HG02840 (cell line): Measurements from ENCODE around the gene AP1G2.
"Not testable (repeated sequence)": the region's sequence is repeated elsewhere in the genome, so short reads cannot be mapped to it uniquely, and the experiment has no call there.

Experiments used
- ATAC-seq: cut with Tn5 transposase; IDR thresholded peaks from one replicate; pipeline ENCODE4 v1.9.1; 2021; ENCODE audit warnings: mild to moderate bottlenecking, moderate library complexity, moderate number of reproducible peaks; ENCODE audit not compliant: unreplicated experiment, low FRiP score

The AP1G2 gene, protein sequence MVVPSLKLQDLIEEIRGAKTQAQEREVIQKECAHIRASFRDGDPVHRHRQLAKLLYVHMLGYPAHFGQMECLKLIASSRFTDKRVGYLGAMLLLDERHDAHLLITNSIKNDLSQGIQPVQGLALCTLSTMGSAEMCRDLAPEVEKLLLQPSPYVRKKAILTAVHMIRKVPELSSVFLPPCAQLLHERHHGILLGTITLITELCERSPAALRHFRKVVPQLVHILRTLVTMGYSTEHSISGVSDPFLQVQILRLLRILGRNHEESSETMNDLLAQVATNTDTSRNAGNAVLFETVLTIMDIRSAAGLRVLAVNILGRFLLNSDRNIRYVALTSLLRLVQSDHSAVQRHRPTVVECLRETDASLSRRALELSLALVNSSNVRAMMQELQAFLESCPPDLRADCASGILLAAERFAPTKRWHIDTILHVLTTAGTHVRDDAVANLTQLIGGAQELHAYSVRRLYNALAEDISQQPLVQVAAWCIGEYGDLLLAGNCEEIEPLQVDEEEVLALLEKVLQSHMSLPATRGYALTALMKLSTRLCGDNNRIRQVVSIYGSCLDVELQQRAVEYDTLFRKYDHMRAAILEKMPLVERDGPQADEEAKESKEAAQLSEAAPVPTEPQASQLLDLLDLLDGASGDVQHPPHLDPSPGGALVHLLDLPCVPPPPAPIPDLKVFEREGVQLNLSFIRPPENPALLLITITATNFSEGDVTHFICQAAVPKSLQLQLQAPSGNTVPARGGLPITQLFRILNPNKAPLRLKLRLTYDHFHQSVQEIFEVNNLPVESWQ

DNA sequence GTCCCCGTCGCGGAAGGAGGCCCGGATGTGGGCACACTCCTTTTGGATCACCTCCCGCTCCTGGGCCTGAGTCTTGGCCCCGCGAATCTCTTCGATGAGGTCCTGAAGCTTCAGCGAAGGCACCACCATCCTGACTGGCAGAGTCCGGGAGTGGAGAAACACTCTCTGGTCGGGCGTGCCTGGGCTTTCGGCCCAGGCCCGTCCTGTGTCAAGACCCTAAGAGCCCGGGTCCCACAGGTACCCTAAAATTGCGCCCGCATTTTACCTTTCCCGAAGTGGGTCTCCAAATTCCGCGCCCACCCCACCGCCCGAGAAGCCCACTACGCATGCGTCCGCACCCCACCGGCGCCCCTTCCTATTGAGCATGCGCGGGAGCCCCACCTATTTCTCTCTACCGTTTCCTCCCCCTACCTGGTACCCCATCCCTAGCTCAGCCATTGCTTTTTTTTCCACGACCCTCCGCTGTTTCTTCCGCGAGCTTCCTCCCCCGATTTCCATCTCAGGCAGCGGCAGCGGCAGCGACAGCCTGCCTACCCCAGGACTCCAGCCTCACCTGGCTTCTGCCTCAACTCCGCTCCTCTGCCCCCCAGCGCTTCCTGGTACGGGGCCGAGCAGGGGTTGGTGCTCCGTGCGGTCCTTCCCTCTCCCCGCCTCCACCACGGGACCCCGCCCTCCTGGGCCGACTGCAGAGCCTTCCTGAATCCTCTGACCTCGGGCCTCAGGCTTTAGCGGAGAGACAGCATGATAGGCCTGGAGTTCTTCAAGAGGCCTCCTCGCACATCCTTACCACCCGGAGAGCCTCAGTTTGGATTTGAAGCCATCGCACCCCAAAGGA, at the start of gene AP1G2:
AP1G2 (minus strand) TSS at position 606 of the 835 bp plus-strand sequence; CDS start at position 129, 477 bp downstream.
- peak; percentile 87 for ATAC-seq

DNA sequence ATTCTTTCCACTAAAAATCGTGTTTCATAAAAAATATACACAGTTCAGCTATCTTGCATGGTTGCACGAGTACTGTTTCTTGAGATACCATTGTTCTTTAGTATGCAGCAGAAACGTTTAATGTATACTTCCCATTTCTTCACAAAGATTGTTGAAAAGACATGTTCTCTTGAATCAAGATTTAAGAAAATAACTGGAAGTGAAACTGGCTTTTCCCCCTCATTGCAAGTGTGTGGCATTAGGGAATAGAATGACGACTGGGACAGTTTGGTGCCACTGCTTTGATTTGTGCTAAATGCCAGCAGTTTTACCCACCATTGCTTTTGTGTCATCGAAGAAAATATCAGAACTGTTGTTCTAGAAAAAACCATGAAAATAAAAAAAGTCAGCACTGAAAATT, 48.3 kb upstream of the AP1G2 start:
- ATAC-seq: no peak

DNA sequence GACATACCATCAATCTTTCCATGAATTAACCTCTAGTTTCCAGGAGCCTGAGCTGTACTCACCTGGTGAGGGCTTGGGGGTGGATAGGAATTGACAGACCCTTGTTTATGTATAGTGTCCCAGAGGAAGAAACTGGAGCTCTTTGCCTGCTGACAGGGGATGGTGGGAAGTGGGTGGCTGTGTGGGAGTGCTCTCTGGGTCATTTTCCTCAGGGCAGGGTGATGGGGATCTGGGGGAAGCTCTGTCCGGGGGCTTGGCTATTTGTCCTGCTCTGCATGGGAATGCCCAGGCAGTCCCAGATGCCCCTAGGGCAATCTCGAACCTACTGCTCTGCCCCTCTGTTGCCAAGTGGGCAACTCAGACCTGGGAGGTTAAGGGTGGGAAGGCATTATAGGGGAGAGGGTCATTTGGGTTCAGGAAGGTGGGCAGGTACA, 46.8 kb upstream of the AP1G2 start:
- no peak for ATAC-seq

DNA sequence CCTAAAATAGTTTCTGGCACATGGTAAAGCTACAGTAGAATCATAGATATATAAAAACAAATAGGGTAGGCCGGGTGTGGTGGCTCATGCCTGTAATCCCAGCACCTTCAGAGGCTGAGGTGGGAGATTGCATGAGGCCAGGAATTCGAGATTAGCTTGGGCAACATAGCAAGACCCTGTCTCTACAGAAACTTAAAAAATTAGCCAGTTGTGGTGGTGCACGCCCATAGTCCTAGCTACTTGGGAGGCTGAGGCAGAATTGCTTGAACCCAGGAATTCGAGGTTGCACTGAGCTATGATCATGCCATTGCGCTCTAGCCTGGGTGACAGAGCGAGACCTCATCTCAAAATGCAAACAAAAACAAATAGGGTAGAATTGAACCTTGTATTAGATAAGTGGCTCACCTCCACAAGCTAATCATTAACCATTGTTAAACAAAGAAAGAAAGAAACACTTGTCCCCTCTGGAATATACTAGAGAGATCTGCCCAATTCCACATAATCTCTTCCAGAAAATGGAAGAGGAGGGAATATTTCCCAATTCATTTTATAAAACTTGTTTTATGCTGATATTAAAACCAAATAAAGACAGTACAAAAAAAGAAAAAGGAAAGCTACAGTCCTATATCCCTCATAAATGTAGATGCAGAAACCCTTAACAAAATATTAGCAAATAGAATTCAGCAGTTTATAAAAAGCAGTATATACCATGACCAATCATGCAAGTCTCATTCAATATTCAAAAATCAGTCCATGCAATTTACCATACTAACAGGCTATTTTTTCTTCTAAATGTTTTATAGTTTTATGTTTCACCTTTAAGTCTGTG, 45.9 kb upstream of the AP1G2 start:
- no peak for ATAC-seq

DNA sequence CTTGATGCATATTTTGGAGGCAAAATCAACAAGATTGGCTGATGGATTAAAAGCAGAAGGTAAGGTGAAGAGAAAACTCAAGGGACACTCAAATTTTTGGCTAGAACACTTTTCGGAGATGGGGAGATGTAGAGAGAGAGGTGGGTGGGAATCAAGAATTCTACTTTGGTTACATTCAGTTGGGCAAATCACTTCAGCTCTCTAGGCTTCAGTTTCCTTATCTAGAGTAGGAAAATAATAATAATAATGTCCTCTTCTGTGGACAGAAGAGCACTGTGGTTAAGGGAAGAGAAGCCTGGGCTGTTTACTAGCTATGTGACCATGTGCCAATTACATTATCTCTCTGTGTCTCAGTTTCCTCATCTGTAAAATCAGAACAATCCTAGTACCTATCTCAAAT, 45.2 kb upstream of the AP1G2 start:
- ATAC-seq: no peak

- no peak for ATAC-seq
Measured at GRCh38 chr14:23612354-23612732, 44.8 kb upstream of the AP1G2 start.

- no peak for ATAC-seq
Measured at GRCh38 chr14:23610815-23611289, 43.3 kb upstream of the AP1G2 start.

DNA sequence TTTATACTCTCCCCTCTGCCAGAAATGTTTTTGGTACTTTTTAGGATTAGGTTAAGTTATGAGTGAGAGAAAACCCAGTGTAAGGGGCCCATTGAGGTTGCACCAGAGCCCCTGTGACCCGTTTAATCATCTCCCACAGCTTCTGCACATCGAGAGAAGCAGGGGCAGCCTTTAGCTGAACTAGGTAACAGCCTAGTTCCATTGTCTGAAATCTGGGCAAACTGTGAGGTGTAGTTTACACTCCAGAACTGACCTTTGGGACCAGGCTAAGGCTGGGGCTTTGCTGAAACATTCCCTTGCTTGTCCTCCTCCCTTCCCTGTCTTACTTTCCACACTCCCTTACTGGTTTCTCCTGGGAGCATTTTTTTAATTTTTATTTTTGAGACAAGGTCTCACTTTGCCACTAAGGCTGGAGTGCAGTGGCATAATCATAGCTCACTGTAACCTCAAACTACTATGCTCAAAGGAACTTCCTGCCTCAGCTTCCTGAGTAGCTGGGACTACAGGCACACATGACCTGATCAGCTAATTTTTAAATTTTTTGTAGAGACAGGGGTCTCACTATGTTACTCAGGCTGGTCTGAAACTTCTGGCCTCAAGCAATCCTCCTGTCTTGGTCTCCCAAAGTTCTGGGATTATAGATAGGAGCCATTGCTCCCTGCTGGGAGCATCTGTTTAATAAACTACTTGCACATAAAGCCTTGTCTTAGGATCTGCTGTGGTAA, 42.7 kb upstream of the AP1G2 start:
- ATAC-seq: no peak

DNA sequence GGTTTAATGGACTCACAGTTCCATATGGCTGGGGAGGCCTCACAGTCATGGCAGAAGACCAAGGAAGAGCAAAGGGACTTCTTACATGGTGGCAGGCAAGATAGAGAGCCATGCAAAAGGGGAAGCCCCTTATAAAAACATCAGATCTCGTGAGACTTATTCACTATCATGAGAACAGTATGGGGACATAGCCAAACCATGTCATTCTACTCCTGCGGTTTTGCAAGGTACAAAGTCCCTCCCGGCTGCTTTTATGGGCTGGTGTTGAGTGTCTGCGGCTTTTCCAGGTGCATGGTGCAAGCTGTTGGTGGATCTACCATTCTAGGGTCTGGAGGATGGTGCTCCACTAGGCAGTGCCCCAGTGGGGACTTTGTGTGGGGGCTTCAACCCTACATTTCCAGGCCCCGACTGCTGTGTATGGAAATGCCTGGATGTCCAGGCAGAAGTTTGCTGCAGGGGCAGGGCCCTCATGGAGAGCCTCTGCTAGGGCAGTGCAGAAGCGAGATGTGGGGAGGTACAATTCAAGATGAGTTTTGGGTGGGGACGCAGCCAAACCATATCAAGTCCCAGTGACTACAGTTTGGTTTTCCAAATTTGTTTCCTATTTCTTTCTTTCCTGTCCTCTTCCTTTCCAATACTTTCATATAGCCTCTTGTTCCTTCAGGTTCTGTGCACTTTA, 42.0 kb upstream of the AP1G2 start:
- not testable (repeated sequence) for ATAC-seq

GRCh38 chr14:23609001-23609400, 41.4 kb upstream of the AP1G2 start:
- no peak for ATAC-seq

DNA sequence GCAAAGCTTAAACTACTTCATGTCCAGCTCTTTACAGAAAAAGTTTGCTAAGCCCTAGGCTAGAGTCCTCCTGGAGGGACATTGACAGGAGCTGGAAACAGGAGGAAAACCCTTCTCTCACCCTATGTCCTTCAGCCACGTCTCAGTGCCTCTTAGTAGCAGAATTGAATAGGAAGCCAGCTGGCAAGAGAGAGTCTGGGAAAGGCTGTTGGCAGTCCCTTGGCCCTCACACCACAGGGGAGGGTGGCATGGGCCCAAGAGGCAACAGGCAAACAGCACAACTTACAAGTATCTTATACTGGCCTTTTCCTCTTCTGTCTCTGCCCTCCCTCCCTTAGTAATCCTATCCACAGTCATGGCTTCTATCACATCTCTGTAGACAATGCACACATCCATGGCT, 40.9 kb upstream of the AP1G2 start:
- no peak for ATAC-seq

GRCh38 chr14:23605931-23606585, 38.5 kb upstream of the AP1G2 start:
- peak; percentile 77 for ATAC-seq

GRCh38 chr14:23604675-23605170, 37.1 kb upstream of the AP1G2 start:
- no peak for ATAC-seq

DNA sequence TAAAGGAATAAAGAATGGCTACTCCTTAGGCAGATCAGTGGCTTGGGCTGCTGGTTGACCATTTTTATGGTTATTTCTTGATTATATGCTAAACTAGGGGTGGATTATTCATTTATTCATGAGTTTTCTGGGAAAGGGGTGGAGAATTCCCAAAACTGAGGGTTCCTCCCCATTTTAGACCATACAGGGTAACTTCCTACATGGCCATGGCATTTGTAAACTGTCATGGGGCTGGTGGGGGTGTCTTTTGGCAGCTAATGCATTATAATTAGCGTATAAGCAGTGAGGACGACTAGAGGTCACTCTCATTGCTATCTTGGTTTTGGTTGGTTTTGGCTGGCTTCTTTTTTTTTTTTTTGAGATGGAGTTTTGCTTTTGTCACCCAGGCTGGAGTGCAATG, 36.6 kb upstream of the AP1G2 start:
- ATAC-seq: no peak

GRCh38 chr14:23603103-23603502, 35.5 kb upstream of the AP1G2 start:
- no peak for ATAC-seq

- no peak for ATAC-seq
Measured at GRCh38 chr14:23602181-23603095, 34.8 kb upstream of the AP1G2 start.

GRCh38 chr14:23601845-23602180, 34.2 kb upstream of the AP1G2 start:
- no peak for ATAC-seq
